WERI-Rb-1 (cell line): ENCODE data around the gene HNF1A.

Source experiments
- DNase-seq: peaks from one replicate; pipeline ENCODE4 v3.0.0-alpha.2; 2020
- H3K27ac ChIP-seq: fragments of 250-450 bp; sonication (Bioruptor Pico); 2 replicates; pipeline ENCODE4 v1.5.1; 2020; ENCODE audit warnings: mild to moderate bottlenecking, moderate library complexity
- H3K27me3 ChIP-seq: fragments of 250-450 bp; sonication (Bioruptor Pico); 2 replicates; pipeline ENCODE4 v1.5.1; 2021; ENCODE audit warnings: mild to moderate bottlenecking, low read depth, moderate library complexity; ENCODE audit not compliant: insufficient read depth, severe bottlenecking
- H3K36me3 ChIP-seq: fragments of 250-450 bp; sonication (Bioruptor Pico); 2 replicates; pipeline ENCODE4 v1.5.1; 2020; ENCODE audit warnings: mild to moderate bottlenecking, moderate library complexity
- H3K4me3 ChIP-seq: 2 replicates; pipeline ENCODE4 v1.5.1; 2011; ENCODE audit warnings: low read depth, mild to moderate bottlenecking, control low read depth, low read length
- H3K9me3 ChIP-seq: fragments of 250-450 bp; sonication (Bioruptor Pico); 2 replicates; pipeline ENCODE4 v1.5.1; 2021; ENCODE audit warnings: mild to moderate bottlenecking, moderate library complexity; ENCODE audit not compliant: severe bottlenecking
- CTCF ChIP-seq: IDR thresholded peaks from 2 replicates; pipeline ENCODE4 v1.5.1; 2011; ENCODE audit warnings: low read depth, mild to moderate bottlenecking, control low read depth, inconsistent platforms, low read length

HNF1A gene

DNA sequence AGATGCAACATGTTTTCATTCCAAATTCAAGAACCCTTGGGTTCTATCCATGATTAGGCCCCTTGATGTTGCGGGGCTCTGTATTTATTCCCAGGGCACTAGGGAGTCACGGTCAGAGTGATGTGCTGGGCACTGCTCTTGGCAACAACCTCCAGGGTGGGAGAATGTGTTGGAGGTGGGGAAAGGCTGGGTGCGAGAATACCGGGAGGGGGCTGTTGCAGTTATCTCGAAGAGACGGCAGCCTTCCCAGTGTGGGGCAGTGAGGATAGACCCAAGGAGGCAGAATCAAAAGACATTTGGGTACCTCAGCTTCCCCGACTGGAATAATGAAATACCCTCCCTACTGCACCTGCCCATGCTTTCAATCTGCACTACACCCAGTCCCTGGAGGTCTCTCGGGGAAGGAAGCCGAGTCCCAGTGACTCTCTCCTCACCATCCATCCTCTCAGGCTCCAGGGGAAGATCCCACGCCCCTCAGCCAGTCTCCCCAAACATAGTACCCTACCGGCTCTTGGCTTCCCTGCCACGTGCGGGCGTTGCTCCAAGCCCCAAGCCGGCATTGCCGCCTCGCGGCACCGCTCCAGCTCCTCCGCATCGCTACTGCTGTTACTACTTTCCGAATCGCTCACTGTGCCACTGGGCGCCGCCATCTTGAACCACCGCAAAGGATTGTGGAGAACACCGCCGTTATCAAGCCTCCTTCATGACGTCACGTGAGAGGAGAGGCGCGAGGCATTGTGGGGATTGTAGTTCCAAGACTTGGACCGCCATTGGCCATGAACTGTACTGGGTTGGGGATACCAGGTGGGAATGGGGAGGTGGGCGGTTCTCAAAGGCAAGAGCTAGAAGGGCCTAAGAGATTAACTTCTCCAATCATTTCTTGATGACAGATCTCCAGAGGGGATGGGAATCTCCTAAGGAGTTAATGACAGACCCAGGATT lies 37.8 kb downstream of the HNF1A start, which contains the start of gene C12orf43:
C12orf43 (minus strand) TSS at position 663 of the 942 bp plus-strand sequence; CDS start at position 650, 13 bp downstream.
- no peak for TF ChIP-seq CTCF
- peak within 1 kb of the TSS; percentile 87 for H3K4me3 ChIP-seq
- no peaks in the 10 kb centered on the region for H3K36me3 ChIP-seq
- H3K27me3 ChIP-seq: no peaks in the 10 kb centered on the region
- H3K27ac ChIP-seq: peak within 1 kb of the TSS; percentile 66
- no peaks in the 10 kb centered on the region for H3K9me3 ChIP-seq
- peak; percentile 93 for DNase-seq

GRCh38 chr12:121017966-121018491 lies 39.7 kb downstream of the HNF1A start:
- no peaks in the 10 kb centered on the region for H3K36me3 ChIP-seq
- no peak for TF ChIP-seq CTCF

GRCh38 chr12:121018860-121019617 lies 40.7 kb downstream of the HNF1A start:
- H3K27ac ChIP-seq: no peak overlapping the region
- no peaks in the 10 kb centered on the region for H3K36me3 ChIP-seq
- TF ChIP-seq CTCF: no peak
- DNase-seq: no peak
- no peak overlapping the region for H3K4me3 ChIP-seq
- H3K9me3 ChIP-seq: no peaks in the 10 kb centered on the region
- no peaks in the 10 kb centered on the region for H3K27me3 ChIP-seq

More at GRCh38 chr12:121017966-121018491, 39.7 kb downstream of the HNF1A start:
- Histone ChIP-seq H3K9me3 (no peaks in the 10 kb centered on the region), H3K27me3 (no peaks in the 10 kb centered on the region), H3K27ac (no peak overlapping the region), H3K4me3 (no peak overlapping the region)
- DNase-seq: no peak

- H3K36me3 ChIP-seq: no peaks in the 10 kb centered on the region
- no peak overlapping the region for H3K4me3 ChIP-seq
- H3K27me3 ChIP-seq: no peaks in the 10 kb centered on the region
- TF ChIP-seq CTCF: no peak
- no peak for DNase-seq
- H3K9me3 ChIP-seq: no peaks in the 10 kb centered on the region
- no peak overlapping the region for H3K27ac ChIP-seq
Observed at GRCh38 chr12:121021754-121022153, 43.4 kb downstream of the HNF1A start.

- Histone ChIP-seq H3K27me3 (no peaks in the 10 kb centered on the region), H3K27ac (no peak overlapping the region), H3K36me3 (no peaks in the 10 kb centered on the region), H3K9me3 (no peaks in the 10 kb centered on the region), H3K4me3 (no peak overlapping the region)
- no peak for TF ChIP-seq CTCF
- DNase-seq: no peak
Observed at GRCh38 chr12:121022713-121023112, 44.4 kb downstream of the HNF1A start.
